ENCODE measurements around the gene CNTNAP3. TPM values are rescaled to one million over a fixed set of nuclear protein-coding genes. Genes with fewer than 3 reads are reported as not detected.
"Not testable (repeated sequence)": the region's sequence is repeated elsewhere in the genome, so short reads cannot be mapped to it uniquely, and the experiment has no call there.

Gene CNTNAP3
- total RNA-seq, 1 experiment from 2014 or later: 22.6 TPM

GRCh38 chr9:39028855-39029254 lies 259.1 kb downstream of the CNTNAP3 start:
- H3K79me1 ChIP-seq (ENCODE audit: insufficient read depth, low read depth, low read length, poor library complexity, severe bottlenecking); H3K56ac ChIP-seq (ENCODE audit: insufficient read length, low read depth, low read length); H4K5ac ChIP-seq (ENCODE audit: insufficient read length, low read depth, low read length); H3K14ac ChIP-seq (ENCODE audit: insufficient read depth, low read length); H3K27ac ChIP-seq (ENCODE audit: insufficient read length, low read depth, low read length); H3K9me3 Mint-ChIP-seq; H3K9ac ChIP-seq (ENCODE audit: extremely low read depth, insufficient read length, low read length); H2AK5ac ChIP-seq (ENCODE audit: insufficient read length, low read length); H3K23me2 ChIP-seq (ENCODE audit: insufficient read length, low read depth, low read length, poor library complexity, severe bottlenecking); H2BK15ac ChIP-seq (ENCODE audit: low read depth, low read length); H3K4me1 Mint-ChIP-seq; H2BK20ac ChIP-seq (ENCODE audit: low read depth, low read length, poor library complexity, severe bottlenecking); H2BK5ac ChIP-seq (ENCODE audit: insufficient read length, low read length); H3K23ac ChIP-seq (ENCODE audit: insufficient read length, low read depth, low read length); H3K4me2 ChIP-seq (ENCODE audit: insufficient read depth, insufficient read length, low read length); H3K36me3 Mint-ChIP-seq (ENCODE audit: insufficient read depth in 1 of 3, low read depth in 3 of 3); H2AFZ ChIP-seq (ENCODE audit: low read length); H3K79me2 ChIP-seq (ENCODE audit: insufficient read depth, low read length); H3K4me1 ChIP-seq (ENCODE audit: insufficient read depth, low read length); H4K20me1 ChIP-seq (ENCODE audit: control insufficient read depth, insufficient read depth, insufficient read length); H3K27me3 ChIP-seq (ENCODE audit: insufficient read depth, low read length); H3K27me3 Mint-ChIP-seq (ENCODE audit: low read depth); H3K4ac ChIP-seq (ENCODE audit: low read depth, low read length); H3K9me3 ChIP-seq (ENCODE audit: control insufficient read depth, low read depth, low read length); H3T11ph ChIP-seq (ENCODE audit: low read length); H2BK12ac ChIP-seq (ENCODE audit: insufficient read length, low read depth, low read length); H2BK120ac ChIP-seq (ENCODE audit: low read depth, low read length, poor library complexity, severe bottlenecking); H4K8ac ChIP-seq (replicated peaks; ENCODE audit: insufficient read length, low read depth, low read length); H3K27ac Mint-ChIP-seq; DNase-seq; H3K18ac ChIP-seq (ENCODE audit: insufficient read length, low read depth, low read length); H4K91ac ChIP-seq (ENCODE audit: insufficient read length, low read depth, low read length); H3K4me3 Mint-ChIP-seq: not testable (repeated sequence)
- no CpG with 5 or more reads among the region's 5 CpGs for WGBS (ENCODE audit: extremely low coverage, insufficient read length, low lambda C conversion rate)

DNA sequence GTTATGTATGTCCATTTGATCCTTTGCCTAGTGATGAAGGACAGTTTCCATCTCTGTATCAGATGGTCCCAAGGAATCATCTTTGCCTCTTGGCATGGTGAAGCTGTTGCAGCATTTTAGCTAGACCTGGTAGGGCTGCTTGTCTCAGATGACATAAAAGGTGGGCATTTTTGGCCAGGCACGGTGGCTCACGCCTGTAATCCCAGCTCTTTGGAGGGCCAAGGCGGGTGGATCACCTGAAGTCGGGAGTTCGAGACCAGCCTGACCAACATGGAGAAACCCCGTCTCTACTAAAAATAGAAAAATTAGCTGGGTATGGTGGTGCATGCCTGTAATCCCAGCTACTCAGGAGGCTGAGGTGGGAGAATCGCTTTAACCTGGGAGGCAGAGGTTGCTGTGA lies 259.8 kb downstream of the CNTNAP3 start:
- not testable (repeated sequence) for H3K4me2 ChIP-seq (ENCODE audit: insufficient read depth, insufficient read length, low read length); H3K4me3 Mint-ChIP-seq; H2BK5ac ChIP-seq (ENCODE audit: insufficient read length, low read length); H3K4me1 Mint-ChIP-seq; DNase-seq; H3K4ac ChIP-seq (ENCODE audit: low read depth, low read length); H3K23me2 ChIP-seq (ENCODE audit: insufficient read length, low read depth, low read length, poor library complexity, severe bottlenecking); H3K9me3 ChIP-seq (ENCODE audit: control insufficient read depth, low read depth, low read length); H3K9me3 Mint-ChIP-seq; H3K79me2 ChIP-seq (ENCODE audit: insufficient read depth, low read length); H3K18ac ChIP-seq (ENCODE audit: insufficient read length, low read depth, low read length); H2BK20ac ChIP-seq (ENCODE audit: low read depth, low read length, poor library complexity, severe bottlenecking); H3K27me3 ChIP-seq (ENCODE audit: insufficient read depth, low read length); H2AFZ ChIP-seq (ENCODE audit: low read length); H2BK120ac ChIP-seq (ENCODE audit: low read depth, low read length, poor library complexity, severe bottlenecking); H2AK5ac ChIP-seq (ENCODE audit: insufficient read length, low read length); H3K27me3 Mint-ChIP-seq (ENCODE audit: low read depth); H3K56ac ChIP-seq (ENCODE audit: insufficient read length, low read depth, low read length); H3K23ac ChIP-seq (ENCODE audit: insufficient read length, low read depth, low read length); H2BK12ac ChIP-seq (ENCODE audit: insufficient read length, low read depth, low read length); H4K8ac ChIP-seq (replicated peaks; ENCODE audit: insufficient read length, low read depth, low read length); H3K27ac Mint-ChIP-seq; H3T11ph ChIP-seq (ENCODE audit: low read length); H4K91ac ChIP-seq (ENCODE audit: insufficient read length, low read depth, low read length); H3K9ac ChIP-seq (ENCODE audit: extremely low read depth, insufficient read length, low read length); H4K5ac ChIP-seq (ENCODE audit: insufficient read length, low read depth, low read length); H4K20me1 ChIP-seq (ENCODE audit: control insufficient read depth, insufficient read depth, insufficient read length); H3K14ac ChIP-seq (ENCODE audit: insufficient read depth, low read length); H2BK15ac ChIP-seq (ENCODE audit: low read depth, low read length); H3K4me1 ChIP-seq (ENCODE audit: insufficient read depth, low read length); H3K27ac ChIP-seq (ENCODE audit: insufficient read length, low read depth, low read length); H3K36me3 Mint-ChIP-seq (ENCODE audit: insufficient read depth in 1 of 3, low read depth in 3 of 3); H3K79me1 ChIP-seq (ENCODE audit: insufficient read depth, low read depth, low read length, poor library complexity, severe bottlenecking)
- no CpG with 5 or more reads among the region's 7 CpGs for WGBS (ENCODE audit: extremely low coverage, insufficient read length, low lambda C conversion rate)

Data from H9 (cell line).